ENCODE results near the gene AP2A1. TPM values are rescaled to one million over a fixed set of nuclear protein-coding genes. Genes with fewer than 3 reads are reported as not detected.

Gene AP2A1
- total RNA-seq, 1 donor from 2014 or later, result 146 TPM

GRCh38 chr19:49786376-49786820 lies 19.6 kb downstream of the AP2A1 start:
- Mint-ChIP-seq H3K27me3 (ENCODE audit: low read depth) (no peaks in the 10 kb centered on the region), H3K9me3 (ENCODE audit: low read depth) (no peaks in the 10 kb centered on the region), H3K4me1 (ENCODE audit: low read depth) (peaks cover 13% of the 10 kb centered on the region), H3K36me3 (ENCODE audit: low read depth) (peaks cover 27% of the 10 kb centered on the region), H3K27ac (ENCODE audit: unreplicated experiment) (peak overlapping the region; percentile 67), H3K4me3 (ENCODE audit: unreplicated experiment) (no peak overlapping the region)
- no peak for DNase-seq (ENCODE audit: low spot score)
- TF ChIP-seq, protein P1, sequence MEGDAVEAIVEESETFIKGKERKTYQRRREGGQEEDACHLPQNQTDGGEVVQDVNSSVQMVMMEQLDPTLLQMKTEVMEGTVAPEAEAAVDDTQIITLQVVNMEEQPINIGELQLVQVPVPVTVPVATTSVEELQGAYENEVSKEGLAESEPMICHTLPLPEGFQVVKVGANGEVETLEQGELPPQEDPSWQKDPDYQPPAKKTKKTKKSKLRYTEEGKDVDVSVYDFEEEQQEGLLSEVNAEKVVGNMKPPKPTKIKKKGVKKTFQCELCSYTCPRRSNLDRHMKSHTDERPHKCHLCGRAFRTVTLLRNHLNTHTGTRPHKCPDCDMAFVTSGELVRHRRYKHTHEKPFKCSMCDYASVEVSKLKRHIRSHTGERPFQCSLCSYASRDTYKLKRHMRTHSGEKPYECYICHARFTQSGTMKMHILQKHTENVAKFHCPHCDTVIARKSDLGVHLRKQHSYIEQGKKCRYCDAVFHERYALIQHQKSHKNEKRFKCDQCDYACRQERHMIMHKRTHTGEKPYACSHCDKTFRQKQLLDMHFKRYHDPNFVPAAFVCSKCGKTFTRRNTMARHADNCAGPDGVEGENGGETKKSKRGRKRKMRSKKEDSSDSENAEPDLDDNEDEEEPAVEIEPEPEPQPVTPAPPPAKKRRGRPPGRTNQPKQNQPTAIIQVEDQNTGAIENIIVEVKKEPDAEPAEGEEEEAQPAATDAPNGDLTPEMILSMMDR (IDR thresholded peaks at IDR 0.05), result no peak

DNA sequence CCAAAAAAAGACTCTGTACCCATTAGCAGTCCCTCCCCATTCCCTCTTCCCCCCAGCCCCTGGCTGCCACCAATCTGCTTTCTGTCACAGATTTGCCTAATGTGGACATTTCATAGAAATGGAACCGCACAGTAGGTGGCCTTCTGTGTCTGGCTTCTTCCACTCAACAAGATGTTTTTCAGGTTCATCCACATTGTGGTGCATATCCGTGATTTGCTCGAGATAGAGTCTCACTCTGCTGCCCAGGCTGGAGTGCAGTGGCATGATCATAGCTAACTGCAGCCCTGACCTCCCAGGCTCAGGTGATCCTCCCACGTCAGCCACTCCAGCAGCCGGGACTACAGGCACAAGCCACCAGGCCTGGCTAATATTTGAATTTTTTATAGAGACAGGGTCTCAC lies 20.9 kb downstream of the AP2A1 start:
- TF ChIP-seq, protein P1 (IDR thresholded peaks at IDR 0.05), result no peak
- DNase-seq (ENCODE audit: low spot score), result no peak
- Mint-ChIP-seq H3K27me3 (ENCODE audit: low read depth) (no peaks in the 10 kb centered on the region), H3K9me3 (ENCODE audit: low read depth) (no peaks in the 10 kb centered on the region), H3K4me1 (ENCODE audit: low read depth) (peaks cover 13% of the 10 kb centered on the region), H3K4me3 (ENCODE audit: unreplicated experiment) (no peak overlapping the region), H3K36me3 (ENCODE audit: low read depth) (peaks cover 32% of the 10 kb centered on the region), H3K27ac (ENCODE audit: unreplicated experiment) (no peak overlapping the region)

DNA sequence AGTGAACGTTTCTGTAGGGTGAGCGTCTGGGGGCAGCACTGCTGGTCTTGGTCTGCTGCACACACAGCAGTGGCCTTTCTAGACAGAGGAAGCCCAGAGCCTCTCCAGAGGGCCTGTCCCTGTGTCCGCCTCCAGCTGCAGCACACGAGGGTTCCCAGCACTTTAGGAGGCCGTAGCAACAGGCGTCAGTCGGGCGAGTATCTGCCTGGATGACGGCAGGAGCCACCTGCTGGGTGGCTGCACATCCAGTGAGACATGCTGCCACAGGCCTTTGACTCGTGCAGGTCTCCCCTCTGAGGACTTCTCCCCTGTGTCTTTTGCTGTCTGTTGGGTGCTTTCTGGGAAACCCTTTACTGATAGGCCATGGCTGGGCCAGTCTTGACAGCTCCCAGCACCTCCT lies 22.1 kb downstream of the AP2A1 start:
- H3K27me3 Mint-ChIP-seq (ENCODE audit: low read depth), result no peaks in the 10 kb centered on the region
- no peak for DNase-seq (ENCODE audit: low spot score)
- H3K4me3 Mint-ChIP-seq (ENCODE audit: unreplicated experiment), result no peak overlapping the region
- no peaks in the 10 kb centered on the region for H3K9me3 Mint-ChIP-seq (ENCODE audit: low read depth)
- TF ChIP-seq, protein P1 (IDR thresholded peaks at IDR 0.05), result no peak
- H3K4me1 Mint-ChIP-seq (ENCODE audit: low read depth), result peaks cover 17% of the 10 kb centered on the region
- peaks cover 27% of the 10 kb centered on the region for H3K36me3 Mint-ChIP-seq (ENCODE audit: low read depth)
- H3K27ac Mint-ChIP-seq (ENCODE audit: unreplicated experiment), result no peak overlapping the region

DNA sequence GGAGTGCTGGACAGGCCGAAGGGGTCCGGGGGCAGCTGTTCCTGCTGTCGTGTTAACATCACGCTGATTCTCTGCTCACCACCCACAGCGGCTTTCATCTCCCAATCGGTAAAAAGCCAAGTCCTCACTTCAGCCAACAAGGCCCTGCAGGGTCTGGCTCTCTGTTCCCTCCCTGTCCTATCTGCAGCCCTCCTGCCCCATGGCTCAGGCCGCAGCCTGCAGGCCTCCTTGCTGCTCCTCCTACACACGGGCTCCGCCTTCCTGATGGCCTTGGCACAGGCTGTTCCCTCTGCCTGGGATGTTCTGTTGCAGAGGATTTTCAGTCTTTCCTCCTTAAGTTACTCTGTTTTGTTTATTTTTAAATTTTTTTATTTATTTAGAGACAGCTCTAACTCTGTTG lies 24.1 kb downstream of the AP2A1 start:
- TF ChIP-seq, protein P1 (IDR thresholded peaks at IDR 0.05), result no peak
- peaks cover 13% of the 10 kb centered on the region for H3K4me1 Mint-ChIP-seq (ENCODE audit: low read depth)
- H3K27me3 Mint-ChIP-seq (ENCODE audit: low read depth), result no peaks in the 10 kb centered on the region
- no peak overlapping the region for H3K4me3 Mint-ChIP-seq (ENCODE audit: unreplicated experiment)
- H3K36me3 Mint-ChIP-seq (ENCODE audit: low read depth), result peaks cover 28% of the 10 kb centered on the region
- no peak for DNase-seq (ENCODE audit: low spot score)
- H3K27ac Mint-ChIP-seq (ENCODE audit: unreplicated experiment), result no peak overlapping the region
- H3K9me3 Mint-ChIP-seq (ENCODE audit: low read depth), result no peaks in the 10 kb centered on the region

DNA sequence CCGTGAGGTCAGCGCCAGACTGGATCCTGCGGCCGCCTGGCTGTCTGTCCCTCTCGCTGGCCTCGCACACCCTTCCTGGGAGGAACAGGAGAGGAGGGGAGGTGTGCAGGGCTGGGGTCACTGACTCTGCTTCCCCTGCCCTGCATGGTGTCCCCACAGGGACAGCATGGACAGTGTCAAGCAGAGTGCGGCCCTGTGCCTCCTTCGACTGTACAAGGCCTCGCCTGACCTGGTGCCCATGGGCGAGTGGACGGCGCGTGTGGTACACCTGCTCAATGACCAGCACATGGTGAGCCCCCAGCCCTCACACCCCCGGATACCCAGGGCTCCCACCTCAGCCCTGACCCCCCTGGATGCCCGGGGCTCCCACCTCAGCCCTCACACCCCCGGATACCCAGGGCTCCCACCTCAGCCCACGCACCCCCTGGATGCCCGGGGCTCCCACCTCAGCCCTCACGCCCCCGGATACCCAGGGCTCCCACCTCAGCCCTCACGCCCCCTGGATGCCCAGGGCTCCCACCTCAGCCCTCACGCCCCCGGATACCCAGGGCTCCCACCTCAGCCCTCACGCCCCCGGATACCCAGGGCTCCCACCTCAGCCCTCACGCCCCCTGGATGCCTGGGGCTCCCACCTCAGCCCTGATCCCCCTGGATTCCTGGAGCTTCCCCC lies 25.1 kb downstream of the AP2A1 start:
- Mint-ChIP-seq H3K4me1 (ENCODE audit: low read depth) (peaks cover 3% of the 10 kb centered on the region), H3K36me3 (ENCODE audit: low read depth) (peaks cover 34% of the 10 kb centered on the region), H3K27me3 (ENCODE audit: low read depth) (no peaks in the 10 kb centered on the region), H3K4me3 (ENCODE audit: unreplicated experiment) (no peak overlapping the region), H3K27ac (ENCODE audit: unreplicated experiment) (no peak overlapping the region), H3K9me3 (ENCODE audit: low read depth) (no peaks in the 10 kb centered on the region)
- DNase-seq (ENCODE audit: low spot score), result no peak
- TF ChIP-seq, protein P1 (IDR thresholded peaks at IDR 0.05), result no peak

Data from chondrocyte (in vitro differentiated cells).